IPS-NIHi7 (cell line): ENCODE measurements around the gene HDAC4.

Experiments used
- DNase-seq: peaks from one replicate; pipeline ENCODE4 v3.0.0; 2012; ENCODE audit warnings: mixed read lengths; ENCODE audit errors: extremely low spot score

Gene HDAC4

DNA sequence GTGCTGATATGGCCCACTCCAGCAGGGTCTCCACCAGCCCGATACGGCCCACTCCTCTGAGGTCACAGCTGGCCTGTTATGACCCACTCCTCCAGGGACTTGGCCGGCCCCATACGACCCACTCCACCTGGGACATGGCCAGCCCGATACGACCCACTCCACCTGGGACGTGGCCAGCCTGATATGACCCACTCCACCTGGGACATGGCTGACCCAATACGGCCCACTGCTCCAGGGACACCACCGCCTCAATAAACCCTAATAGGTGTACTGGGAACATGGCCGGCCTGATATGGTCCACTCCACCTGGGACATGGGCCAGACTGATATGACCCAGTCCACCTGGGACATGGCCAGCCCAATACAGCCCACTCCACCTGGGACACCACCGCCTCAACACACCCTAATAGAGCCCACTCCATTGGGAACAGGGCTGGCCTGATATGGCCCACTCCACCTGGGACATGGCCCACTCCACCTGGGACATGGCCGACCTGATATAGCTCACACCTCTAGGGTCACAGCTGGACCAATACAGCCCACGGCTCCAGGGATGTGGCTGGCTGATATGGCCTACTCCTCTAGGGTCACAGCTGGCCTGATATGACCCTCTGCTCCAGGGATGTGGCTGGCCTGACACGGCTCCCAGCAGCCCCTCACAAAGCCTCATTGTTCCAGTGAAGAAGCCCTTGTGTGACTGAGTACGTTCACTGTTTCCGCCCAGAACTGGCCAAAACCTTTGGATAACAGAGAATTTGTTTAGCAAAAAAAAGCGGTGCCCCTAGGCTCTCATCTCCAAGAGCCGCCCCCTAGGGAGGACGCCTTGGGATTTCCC is 245.6 kb downstream of the HDAC4 start:
- no peak for DNase-seq

DNA sequence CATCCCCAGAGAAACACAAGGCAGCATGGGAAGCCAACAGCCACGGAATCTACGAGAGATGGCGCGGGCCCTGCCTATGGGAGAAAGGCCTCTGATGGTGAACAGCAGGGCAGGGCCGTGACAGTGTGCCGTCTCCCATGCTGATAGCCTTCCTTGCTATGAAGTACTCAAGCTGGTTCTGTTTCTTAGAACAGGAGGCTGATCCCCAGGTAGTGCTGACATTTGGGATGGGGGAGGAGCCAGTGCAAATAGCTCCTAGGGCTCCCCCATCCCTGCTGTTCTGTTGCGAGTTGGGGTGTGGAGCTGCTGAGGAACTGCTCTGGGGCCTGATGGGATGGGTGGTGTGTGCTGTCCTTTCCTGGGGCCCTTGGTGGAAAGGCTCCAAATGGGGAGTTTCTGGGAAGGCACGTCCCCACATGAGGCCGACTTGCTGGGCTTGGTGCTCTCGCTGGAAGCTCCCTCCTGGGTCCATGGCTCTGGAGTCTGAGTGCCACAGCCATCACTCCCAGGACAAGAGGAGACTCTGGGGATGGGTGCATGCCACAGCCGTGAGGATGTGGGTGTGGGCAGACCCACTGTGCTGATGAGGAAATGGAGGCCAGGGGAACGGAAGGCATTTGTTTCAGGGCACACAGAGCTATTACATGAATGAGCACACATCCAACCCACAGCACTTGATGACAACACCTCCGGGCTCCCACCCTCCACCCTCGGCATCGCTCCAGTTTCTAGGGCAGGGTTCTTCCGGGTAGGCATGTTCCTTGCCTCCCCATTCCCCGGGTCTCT is 246.8 kb downstream of the HDAC4 start:
- no peak for DNase-seq

DNA sequence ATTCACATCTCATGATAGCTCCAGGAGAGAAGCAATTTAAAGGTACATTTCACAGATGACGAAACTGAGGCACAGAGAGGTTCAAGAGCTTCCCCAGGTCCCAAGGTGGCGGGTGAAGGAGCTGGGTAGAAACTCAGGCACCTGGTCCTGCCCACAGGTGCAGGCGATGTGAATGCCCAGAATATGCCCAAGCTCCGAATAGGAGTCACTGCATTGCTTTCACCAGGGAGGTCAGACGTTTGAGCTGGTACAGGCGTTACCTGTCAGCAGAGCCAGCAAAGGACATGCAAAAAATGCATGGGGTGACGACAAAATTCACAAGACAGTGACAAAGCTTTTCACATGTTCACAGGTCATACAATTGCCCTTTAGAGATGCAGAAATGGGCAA is 247.9 kb downstream of the HDAC4 start:
- no peak for DNase-seq

DNA sequence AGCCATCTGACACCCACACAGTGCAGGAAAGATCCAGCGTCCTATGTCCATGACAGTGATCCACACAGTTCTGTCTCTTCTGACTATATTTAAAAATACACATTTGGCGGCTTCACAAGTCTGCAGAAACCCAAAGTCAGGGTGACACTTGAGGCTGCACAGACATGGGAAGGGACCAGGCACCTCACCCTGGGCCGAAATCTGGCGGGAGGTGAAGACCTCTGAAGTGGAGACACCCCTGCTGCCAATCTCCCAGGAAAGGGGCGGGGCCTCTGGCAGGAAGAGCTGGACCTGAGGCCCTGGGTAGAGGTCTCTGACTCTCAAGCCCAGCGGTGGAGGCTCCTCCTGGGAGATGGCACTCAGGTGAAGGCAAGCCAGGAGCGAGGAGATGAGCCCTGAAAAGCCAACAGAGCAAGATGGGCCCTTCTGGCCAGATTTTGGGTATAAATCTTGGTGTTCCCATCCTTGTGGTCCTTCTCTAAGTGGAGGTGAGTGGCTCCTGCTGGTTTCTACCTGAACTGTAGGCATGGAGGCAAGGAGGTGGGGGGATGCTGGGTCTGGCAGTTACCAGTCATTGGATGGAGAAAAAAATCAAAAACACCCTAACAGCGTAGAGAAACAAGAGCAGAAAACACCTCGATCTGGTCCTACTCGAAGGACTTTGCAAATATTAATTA is 248.4 kb downstream of the HDAC4 start:
- no peak for DNase-seq

DNA sequence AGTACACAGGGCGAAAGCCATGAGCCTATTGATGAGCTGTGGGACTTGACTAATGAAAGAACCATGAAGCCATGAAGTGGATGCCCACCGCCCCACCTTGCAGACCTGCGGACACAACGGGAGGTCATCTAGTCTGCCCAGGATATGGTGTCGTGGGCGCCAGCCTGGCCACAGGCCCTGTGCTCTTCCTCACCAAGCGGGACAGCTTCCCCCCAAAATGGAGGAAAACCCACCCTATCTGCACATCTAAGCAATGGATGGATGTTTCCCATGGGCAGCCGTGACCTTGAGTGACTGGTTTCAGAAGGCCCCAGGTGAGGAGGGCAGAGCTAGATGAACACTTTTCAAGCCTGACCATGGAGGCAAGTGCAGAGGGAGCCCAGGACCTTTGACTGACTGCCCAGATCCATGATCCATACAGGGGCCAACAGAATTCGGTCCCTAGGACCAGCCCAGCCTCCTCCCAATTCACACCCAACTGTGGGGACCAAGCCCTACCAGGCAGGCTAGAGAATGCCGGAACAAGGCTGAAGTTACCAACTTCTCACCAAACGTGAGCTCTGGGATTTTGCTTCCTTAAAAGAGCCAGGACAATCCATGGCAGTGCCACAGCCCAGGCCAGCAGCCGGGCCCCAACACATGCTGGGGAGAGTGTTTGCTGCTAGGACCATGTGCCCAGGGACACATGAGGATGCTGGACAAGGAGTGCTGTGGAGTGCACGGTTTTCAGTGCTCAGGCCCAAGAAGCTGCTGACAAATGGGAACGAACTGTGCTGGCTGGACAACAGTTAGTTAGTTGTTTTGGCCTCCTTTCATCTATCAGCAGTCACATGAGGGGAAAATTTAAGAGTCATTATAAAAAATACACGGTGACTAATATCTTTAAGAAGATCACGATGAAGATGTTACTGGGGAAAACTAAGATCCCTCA is 249.4 kb downstream of the HDAC4 start:
- no peak for DNase-seq

DNA sequence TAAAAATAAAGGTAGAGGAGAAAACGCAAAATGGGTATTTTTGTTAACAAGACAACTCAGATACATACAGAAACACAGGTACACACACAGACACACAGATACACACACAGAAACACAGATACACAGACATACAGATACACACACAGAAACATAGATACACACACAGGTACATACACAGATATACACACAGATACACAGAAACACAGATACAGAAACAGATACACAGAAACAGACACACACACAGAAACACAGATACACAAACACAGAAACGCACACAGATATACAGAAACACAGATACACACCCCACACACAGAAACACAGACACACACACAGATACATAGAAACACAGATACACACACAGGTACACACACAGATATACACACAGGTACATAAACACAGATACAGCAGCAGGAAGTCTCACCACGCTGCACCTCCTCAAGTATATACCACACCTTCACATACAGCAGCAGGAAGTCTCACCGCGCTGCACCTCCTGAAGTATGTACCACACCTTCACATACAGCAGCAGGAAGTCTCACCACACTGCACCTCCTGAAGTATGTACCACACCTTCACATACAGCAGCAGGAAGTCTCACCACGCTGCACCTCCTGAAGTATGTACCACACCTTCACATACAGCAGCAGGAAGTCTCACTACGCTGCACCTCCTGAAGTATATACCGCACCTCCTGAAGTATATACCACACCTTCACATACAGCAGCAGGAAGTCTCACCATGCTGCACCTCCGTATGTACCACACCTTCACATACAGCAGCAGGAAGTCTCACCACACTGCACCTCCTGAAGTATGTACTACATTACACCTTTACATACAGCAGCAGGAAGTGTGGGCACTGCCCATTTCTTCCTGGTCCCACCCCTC is 250.5 kb downstream of the HDAC4 start:
- no peak for DNase-seq

DNA sequence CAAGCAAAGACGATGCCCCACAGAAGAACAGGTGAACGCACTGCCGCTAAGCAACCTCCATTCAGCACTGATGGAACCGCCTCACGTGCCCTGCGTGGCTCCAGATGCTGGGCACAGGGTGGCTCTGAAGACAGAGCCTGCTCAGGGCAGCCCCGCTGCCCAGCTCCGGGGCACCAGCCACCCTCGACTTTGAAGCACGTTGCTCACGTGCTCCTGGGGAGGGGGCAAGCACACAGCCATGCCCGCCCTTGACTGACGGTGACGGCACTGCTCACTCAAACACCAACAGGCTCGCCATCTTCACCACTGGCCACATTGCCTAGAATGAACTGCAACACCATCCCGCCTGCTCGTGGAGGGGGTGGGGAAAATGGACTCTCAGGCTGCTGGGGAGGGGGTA is 251.3 kb downstream of the HDAC4 start:
- no peak for DNase-seq

DNA sequence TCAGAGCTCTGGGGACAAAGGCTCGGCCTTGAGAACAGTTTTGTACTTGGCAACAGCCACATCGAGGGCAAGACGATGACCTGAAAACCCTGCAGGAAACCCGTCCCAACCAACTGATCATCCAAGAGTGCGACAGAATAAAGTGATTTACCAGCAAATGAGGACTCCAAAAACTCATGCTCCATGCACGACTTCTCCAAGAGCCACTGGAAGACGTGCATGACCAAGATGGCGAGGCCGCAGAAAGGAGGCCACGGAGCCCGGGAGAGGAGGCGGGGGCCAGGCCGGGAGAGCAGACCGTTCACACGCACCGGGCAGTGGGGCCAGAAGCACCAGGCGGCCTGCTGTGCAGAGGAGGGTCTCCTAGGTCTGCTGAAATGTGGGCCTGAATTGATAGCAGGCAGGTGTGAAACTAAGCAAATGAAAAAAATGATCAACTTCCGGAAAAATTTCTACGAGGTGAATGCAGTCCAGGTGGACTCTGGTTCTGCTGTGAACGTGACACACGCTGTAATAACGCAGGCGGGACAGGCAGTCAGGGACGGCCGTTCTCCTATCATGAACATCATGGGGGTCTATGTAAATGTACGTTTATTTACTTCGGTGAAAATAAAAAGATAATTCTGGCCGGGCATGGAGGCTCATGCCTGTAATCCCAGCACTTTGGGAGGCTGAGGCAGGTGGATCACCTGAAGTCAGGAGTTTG is 252.2 kb downstream of the HDAC4 start:
- no peak for DNase-seq

DNA sequence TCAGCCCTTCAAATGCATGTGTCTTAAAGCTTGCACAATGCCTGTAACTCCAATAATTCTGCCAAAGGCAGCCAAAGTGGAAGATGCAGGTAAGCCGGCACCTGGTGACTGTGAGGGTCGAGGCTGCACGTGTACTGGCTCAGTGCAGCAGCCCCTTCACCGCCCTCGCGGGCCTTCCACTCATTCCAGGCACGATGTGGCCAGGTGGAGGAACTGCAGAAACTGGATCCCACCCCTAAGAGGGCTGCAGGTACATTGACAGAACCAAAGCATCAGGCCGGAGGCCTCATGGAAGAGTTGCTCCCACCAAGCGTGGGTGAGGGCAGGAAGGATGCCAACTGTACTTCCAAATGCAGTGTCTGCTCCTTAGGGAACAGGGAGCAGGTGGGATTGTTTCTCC is 253.4 kb downstream of the HDAC4 start:
- DNase-seq, result no peak

DNA sequence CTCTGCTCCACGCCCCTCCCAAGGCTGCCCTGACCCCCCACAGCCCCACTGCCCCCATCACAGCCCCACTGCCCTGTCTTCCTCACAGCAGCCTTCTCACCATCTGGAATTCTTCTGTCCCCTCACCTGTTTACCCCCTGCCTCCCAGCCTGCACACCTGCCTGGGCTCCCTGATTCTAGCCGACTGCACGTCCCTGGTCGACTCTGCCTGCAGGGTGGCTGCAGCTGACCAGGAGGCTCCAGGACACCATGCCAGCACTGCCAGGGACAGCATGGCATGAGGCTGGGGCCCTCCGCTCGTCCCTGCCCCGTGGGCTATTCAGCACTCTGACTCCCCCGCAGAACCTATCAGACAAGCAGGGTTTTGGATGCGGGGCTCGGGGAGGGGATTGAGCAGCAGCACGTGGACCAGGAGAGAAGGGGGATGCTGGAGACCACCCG is 254.1 kb downstream of the HDAC4 start:
- no peak for DNase-seq

DNA sequence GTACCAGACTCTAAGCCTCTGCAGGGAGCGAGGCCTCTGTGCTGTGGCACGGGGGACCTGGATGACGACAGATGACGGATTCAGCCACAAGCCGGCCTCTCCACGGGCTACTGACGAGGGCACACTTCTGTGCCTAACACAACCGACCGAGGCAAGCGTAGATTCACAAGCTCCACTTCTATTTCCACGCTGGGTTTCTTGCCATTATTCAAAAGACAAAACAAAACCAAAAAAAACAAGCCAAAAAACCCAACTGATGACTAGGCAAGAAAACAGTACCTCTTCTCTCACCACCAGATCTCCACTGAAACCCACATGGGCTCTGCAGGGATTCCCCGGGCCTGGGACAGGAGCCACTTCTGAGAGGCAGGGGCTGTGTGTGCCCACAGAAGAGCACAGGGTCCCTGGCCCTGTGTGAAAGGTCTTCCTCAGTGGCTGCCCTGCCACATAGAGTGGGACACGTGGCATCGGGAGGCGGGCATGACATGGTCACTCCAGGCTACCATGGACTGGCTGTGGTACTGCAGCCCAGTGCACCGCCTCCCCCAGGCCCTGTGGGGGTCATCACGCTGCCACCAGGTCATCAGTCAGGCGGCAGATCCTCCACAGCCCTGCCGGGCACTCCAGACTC is 254.7 kb downstream of the HDAC4 start:
- no peak for DNase-seq

DNA sequence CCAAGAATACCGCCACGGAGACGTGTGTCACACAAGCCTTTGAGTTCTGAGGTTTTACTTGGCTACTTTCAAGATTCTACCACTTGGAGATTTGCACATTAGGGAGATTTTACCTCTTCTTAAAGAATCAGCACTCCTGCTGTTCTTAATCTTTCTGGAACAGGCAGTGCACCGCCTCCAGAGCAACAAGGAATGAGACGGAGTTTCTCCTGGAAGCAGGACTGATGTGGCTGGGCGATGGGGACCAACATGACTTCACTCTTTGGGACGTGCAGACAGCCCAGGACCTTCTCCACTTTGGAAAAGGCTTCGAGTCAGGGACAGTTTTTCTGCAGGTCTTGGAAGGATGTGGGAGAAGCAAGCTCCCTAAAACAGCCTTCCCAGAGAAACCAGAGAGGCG is 255.2 kb downstream of the HDAC4 start:
- DNase-seq, result no peak

DNA sequence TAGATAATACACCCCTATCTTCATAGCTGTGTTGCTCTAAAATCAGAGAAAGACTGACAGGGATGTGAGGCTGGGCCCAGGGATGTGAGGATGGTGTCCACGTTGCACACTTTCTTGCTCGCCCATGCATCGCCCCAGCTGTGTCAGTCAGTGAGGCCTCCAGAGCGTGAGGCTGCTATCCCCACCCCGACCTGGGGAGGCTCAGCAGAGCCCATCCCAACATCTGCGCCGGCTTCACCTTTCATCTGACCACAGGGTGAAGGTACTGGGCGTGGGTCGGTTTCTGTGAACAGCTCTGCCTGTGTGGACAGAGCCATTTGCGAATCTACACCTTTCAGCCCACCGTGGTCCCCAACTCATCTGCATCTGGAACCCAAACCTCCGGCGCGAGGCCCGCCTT is 255.7 kb downstream of the HDAC4 start:
- DNase-seq, result no peak

DNA sequence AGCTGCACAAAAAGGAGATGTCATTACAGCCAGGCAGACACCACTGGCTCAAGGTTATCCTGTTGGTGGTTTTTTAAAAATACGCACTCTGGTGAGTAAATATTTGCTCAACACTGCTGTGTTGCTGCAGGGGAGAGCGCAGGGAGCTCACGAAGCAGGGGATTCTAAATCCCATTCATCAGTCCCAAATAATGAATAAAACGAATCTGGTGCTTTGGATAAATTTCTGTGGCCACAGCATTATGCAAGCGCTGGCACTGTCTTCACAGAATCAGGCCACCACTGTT is 256.2 kb downstream of the HDAC4 start:
- no peak for DNase-seq

DNA sequence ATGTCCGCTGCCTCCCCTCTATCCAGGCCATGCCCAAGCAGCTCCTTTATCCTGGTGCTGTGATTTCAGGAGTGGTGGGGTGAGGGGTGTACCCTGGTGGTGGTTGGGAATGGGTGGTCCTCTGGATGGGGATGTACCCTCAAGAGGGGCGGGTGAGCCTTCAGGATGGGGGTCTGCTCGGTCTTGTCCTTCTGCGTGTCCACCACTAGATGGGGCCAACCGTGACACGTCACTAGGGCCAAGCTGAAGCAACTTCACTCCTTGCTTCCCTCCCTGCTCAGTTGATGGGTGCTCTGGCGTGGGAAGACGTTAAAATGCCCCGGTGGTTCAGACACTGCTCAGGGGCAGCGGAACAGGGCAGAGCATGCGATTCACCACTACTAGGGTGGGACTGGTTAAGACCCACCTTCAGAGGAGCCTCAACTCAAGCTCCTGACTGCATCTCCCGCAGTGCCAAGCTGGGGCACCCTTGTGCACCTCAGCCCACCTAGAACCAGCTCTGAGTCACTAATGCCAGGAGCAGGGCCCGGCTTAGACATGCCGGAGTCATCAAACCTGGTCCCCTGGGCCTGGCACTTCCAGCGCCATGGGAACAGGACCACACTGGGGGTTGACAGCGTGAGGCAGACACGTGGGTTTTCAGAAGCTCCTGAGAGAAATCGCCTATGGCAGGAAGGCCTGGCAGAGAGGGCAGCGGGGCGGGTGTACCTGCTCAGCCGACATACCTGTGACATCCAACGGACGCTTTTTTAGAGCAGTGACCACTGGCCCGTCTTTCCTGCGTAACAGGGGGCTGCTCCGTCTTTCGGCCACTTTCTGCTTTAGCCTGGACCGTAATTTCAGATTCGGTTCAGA is 256.7 kb downstream of the HDAC4 start:
- DNase-seq, result peak; percentile 86

DNA sequence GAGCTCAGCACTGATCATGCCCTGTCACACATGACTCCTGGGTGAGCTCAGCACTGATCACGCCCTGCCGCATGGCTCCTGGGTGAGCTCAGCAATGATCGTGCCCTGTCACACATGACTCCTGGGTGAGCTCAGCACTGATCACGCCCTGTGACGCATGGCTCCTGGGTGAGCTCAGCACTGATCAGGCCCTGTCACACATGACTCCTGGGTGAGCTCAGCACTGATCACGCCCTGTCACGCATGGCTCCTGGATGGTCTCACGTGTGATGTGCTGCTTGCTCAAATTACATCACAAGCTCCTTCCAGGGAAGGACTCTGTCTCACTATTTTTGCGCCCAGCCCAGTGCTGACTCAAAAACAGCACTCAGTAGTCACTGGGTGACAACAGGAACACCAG is 258.0 kb downstream of the HDAC4 start:
- no peak for DNase-seq

DNA sequence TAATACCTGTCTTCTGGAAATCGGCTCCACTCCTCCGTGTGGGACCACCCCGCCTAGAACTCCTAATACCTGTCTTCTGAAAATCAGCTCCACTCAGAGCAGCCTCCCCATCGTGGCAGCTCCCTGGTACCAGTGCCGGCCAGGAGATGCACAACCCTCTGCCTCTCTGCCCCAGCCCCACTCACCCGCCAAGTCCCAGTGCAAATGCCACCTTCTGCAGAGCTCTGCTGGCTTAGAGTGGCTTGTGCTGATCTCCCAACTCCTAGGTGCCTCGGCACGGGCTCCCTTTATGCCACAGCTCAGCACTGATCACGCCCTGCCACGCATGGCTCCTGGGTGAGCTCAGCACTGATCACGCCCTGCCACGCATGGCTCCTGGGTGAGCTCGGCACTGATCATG is 258.5 kb downstream of the HDAC4 start:
- DNase-seq, result no peak

DNA sequence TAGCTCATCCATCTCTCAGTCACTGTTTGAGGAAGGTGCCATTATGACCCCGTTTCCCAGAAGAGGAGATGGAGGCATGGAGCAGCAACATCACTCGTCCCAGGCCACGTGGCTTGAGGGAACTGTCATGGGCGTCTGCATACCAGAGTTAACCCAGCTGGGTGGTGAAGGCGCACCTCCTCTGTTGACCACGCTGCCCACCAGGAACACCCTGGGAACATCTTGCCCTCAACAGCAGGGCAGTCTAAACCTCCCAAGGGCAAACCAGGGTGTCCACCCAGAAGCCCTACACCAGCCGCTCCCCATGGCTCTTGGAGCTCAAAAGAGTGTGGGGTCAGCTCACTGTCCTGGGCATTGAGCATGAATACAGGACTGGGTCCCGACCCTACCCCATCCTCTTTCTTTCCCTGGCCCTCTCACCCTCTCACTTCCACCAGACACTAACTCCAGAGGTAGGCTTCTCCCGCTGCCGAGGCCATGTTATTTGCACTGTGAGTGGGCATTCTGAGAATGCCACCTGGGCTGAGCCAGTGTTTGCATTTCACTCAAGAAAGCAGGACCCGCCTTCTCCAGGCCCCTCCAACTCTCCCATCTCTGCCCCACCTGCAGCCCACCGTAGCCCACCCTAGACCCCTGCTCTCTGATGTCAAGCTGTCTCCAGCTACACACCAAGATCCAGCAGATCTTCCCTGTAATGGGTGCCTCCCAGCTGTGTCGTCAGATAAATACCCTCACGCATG is 259.6 kb downstream of the HDAC4 start:
- no peak for DNase-seq
